HG03103 (cell line): ENCODE measurements around the gene WNT10A.
"Not testable (repeated sequence)": the region's sequence is repeated elsewhere in the genome, so short reads cannot be mapped to it uniquely, and the experiment has no call there.

Source experiments
- ATAC-seq: cut with Tn5 transposase; IDR thresholded peaks from one replicate; pipeline ENCODE4 v1.9.1; 2021; ENCODE audit warnings: low read depth; ENCODE audit not compliant: unreplicated experiment

The WNT10A gene

DNA sequence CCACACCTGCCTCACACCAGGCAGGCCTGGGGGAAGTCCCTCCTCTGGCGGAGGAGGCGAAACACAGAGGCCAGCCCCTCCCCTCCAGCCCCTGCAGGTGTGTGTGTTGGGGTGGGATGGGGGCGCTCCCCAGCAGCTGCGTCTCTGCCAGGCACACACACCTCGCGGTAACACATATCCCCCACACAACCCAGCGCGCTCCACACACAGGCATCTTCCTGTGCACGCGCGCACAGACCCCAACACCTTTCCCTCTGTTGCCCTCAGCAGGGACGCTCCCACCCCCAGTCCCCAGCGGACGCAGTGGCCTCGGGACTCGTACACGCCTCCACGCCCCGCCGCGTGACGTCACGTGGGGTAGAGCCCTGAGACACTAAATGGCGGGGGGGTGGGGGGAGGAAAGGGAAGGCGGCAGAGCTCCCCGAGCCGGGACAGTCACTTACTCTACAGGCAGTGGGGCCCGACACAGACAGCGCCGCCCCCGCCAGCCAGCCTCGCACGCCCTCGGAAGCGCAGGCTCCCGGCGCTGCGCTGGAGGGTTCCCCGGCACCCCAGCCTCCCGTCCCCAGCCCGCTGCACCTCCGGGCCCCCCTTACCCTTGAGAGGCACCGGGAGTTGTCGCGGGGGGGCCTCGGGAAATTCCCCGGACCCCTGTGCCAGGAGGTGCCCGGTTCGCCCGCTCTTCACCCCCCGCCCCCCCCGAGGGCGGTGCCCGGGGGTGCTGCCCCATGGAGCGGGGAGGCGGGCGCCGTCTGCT is at the start of gene WNT10A:
Gene WNT10A (plus strand): TSS at position 751 of the 757 bp plus-strand sequence. CDS start 144 bp downstream, outside the sequence.
- ATAC-seq: peak; percentile 57

DNA sequence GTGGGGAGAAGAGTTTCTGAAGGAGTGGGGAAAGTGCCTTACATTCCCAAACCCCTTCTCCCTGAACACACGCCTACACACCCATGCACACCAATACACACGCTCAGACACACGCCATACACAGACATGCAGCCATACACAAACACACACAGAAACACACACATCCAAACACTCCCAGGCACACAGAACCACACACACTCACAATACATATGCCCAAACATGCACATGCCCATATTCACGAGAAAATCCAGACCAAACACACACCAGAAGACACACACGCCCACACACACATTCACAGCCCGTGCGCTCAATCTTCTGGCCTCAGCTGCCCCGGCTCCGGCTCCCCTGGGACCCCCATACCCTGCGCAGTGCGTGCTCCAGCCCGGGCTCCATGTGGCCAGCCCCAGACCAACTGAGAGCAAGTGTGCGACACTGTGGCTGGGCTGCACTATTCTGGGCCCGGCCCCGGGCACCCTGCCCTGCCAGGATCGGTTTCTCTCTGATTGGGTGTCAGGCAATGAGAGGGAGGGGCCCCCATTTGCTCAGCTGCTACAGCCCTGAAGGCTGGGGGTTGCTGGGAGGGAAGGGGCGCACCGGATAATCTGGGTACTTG is 49.2 kb upstream of the WNT10A start, which contains the start of gene PRKAG3:
Gene PRKAG3 (minus strand): TSS at position 426 of the 613 bp plus-strand sequence.
- ATAC-seq: no peak

DNA sequence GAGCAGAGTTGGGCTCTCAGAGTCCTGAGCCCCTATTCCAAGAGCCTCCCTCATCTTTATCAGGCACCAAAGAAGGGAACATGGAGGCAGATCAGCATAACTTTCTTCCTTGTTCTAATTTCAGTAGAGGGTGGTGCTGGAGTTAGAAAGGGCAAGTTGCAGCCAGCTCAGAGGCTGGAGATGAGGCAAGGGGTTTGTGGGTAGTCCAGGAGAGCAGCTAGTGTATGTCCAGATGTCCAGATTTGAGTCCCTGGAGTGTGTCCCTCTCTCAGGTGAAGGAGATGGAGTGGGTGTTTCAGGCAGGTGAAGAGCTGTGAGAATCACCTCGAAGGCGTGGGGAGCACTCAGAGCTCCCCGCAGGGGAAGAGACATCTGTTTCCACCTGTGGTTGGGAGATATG is 48.6 kb upstream of the WNT10A start:
- ATAC-seq: no peak

DNA sequence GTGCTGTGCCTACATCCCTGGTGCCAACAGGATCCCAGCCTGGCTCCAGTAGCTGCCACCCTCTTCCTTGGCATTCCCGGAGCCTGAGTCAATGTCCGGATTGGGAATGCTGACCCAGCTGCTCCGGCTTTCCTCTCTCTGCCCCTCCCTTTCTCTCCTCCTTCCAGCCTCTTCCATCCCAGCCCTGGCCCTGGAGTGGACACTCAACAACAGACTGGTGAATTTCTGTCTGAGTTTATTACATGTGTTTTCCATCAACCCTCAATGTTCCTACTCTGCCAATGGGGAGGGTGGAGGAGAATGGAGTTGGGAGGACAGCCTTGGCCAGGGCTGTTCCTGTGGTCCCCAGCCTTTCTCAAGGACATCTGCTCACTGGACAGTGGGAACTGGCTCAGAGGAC is 48.1 kb upstream of the WNT10A start:
- ATAC-seq: no peak

DNA sequence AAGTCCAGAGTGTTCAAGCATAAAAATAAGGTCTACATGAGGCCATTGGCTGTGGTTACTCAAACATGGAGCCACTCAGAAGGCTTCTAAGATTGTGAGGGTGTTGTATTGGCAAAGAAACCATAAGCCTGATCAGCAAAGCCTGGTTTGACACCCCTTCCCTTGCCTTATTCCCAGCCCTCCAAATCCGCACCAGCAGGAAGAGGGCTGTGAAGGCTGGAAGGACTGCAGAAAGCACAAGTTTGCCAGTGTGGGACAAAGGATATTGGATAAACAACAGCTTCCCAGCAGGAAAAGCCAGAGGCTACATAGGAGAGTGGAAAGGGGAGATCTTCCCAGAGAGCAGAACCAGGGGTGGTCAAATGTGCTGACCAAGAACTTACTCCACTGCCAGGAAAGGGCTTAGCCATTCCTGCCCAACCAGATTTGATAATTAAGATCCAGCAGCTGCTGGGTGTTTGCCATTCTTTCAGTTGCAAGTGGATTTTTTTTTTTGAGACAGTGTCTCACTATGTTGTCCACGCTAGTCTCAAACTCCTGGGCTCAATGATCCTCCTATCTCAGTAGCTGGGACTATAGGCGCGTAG is 47.5 kb upstream of the WNT10A start:
- no peak for ATAC-seq

DNA sequence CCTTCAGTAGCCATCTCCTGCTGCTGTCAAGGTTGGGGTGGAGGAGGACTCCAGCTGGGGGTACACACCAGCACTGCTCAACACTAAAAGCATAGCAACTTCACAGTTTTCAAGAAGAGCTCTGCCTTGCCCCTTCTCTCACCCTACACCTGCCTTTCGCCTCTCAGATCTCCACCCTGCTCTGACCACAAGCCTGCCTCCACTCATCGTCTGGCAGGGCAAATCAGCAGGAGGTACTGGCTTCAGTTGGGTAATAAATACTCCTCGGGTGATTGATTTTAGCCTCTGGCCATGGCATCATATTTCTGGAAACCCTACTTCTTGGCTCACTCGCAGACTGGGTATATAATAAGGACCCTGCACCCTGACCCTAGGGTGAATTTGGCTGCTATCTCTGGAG is 46.0 kb upstream of the WNT10A start:
- no peak for ATAC-seq

DNA sequence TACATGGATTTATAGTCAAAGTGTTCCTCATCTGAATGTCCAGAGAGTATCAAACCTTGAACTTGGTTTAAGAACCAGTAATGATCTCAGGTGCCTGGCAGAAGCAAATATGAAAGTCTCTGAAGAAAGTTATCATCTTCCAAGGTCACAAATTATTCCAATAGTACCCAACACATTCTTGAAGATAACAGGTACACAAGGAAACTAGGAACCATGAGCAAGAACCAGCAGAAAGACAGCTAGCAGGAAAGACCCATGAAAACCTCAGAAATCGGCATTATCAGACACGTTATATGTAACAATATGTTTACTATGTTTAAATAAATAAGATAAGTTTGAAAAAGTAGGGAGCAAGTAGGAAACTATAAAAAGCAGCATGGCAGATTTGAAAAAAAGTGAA is 43.2 kb upstream of the WNT10A start:
- ATAC-seq: no peak

DNA sequence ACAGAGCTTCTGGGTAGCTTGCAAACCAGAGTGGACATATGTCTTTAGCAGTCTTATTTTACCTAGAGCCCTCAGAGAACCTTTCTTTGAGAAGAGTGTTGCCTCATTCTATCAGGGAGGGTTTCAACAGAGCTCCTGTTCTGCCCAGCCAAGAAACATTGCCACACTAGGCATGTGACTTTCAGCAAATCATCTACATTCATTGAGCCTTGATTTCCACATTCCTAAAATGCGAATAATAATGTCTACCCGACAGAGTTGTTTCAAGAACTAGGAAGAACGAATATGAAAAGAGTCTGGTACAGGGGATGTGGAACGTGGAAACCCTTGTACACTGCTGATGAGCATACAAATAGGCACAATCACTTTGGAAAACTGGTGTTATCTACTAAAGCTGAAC is 41.2 kb upstream of the WNT10A start:
- ATAC-seq: no peak

DNA sequence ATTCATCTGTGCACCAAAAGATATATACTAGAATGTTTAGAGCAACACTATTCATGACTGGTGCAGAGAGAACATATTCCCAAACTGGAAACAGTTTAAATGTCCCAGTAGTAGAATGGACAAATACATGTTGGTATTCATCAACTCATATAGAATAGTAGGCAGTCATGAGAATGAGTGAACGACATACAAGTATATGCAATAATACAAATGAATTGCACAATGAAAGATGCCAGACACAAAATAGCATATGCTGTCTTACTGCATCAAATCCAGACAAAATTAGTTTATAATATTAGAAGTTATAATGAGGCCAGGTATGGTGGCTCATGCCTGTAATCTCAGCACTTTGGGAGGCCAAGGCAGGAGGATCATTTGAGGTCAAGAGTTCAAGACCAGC is 40.8 kb upstream of the WNT10A start:
- ATAC-seq: no peak

DNA sequence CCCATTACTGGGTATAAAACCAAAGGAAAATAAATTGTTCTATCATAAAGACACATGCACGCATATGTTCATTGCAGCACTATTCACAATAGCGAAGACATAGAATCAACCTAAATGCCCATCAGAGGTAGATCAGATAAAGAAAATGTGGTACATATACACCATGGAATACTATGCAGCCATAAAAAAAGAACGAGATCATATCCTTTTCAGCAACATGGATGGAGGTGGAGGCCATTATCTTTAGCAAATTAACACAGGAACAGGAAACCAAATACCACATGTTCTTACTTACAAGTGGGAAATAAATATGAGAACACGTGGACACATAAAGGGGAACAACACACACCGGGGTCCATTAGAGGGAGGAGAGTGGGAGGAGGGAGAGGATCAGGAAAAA is 36.3 kb upstream of the WNT10A start:
- not testable (repeated sequence) for ATAC-seq

DNA sequence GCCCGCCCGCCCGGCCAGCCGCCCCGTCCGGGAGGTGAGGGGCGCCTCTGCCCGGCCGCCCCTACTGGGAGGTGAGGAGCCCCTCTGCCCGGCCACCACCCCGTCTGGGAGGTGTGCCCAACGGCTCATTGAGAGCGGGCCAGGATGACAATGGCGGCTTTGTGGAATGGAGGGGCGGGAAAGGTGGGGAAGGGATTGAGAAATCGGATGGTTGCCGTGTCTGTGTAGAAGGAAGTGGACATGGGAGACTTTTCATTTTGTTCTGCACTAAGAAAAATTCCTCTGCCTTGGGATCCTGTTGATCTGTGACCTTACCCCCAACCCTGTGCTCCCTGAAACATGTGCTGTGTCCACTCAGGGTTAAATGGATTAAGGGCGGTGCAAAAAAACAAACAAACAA is 33.7 kb upstream of the WNT10A start:
- ATAC-seq: not testable (repeated sequence)

DNA sequence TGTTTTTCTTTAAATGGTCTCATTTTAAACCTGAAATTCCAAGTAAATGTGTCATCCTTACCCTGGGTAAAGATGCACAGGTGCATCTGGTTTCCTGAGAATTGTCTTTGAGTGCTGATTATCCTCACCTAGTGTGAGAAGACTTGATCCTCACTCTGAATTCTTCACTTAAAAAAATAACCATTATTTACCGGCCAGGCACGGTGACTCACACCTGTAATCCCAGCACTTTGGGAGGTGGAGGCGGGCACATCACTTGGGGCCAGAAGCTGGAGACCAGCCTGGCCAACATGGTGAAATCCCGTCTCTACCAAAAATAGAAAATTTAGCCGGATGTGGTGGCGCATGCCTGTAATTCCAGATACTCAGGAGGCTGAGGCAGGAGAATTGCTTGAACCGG is 30.9 kb upstream of the WNT10A start:
- ATAC-seq: no peak

DNA sequence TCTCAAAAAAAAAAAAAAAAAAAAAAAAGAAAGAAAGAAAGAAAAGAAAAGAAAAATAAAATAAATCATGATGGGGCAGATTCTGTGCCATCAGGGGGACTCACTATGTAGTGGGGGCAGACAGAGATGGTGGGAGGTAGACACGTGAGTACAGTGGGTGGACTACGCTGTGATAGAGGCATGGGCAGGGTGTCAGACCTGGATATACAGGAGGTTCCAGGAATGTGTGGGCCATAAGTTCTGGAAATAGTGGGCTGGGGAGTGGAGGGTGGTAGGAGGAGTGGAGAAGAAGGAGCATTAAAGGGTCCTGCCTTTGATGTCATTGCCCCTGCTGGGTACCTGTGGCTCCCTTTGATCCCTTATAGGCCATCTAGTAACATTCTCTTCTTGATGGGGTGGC is 29.9 kb upstream of the WNT10A start:
- no peak for ATAC-seq

DNA sequence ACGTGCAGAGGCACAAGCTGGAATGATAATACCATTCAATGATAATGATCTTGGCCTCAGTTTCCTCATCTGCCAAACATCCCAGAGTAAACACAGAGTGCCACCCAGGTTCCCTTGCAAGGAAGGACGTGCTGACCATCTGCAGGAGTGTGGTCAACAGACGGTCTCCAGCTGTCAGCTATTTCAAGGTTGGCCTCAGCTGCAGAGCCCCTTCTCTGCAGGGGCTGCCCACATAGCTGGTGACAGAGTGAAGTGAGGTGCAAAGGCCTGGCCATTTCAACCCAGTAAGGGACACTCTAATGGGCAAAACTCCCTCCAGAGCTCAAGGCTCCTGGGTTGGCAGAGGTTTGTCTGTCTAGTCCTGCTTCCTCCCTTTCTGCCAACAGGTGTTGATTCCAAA is 29.4 kb upstream of the WNT10A start:
- no peak for ATAC-seq

DNA sequence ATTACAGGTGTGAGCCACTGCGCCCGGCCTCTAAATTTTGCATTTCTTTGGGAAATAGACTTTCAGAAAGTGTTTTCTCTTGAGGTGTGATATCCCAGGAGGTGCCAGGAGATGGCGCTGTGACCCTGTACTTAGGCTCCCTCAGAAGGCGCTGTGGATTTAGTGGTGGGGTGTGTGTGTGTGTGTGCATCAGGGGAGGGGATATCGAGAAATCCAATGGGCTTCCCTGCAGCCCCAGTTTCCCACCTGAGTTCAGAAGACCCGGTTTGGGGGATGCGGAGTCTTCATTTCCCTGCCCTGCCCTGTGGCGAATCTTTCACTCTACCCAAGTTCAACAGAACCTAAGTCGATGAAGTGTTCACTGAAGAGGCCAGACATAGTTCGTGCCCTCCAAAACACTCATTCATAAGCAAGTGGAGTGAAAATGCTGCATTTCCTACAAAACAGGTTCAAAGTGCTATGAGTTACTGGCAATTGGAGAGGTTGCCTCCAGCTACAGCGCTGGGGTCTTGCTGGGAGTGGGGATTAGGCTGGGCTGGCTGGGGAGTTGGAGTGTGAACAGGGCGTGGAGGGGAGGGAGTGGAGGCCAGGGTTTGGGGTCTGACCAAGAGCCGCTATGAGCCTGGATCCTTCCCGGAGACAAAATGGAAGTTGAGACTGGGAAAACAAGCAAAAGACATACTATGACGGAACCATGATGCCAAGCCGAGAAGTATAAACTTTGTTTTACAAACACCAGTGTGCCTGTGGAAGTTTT is 27.6 kb upstream of the WNT10A start:
- ATAC-seq: no peak

DNA sequence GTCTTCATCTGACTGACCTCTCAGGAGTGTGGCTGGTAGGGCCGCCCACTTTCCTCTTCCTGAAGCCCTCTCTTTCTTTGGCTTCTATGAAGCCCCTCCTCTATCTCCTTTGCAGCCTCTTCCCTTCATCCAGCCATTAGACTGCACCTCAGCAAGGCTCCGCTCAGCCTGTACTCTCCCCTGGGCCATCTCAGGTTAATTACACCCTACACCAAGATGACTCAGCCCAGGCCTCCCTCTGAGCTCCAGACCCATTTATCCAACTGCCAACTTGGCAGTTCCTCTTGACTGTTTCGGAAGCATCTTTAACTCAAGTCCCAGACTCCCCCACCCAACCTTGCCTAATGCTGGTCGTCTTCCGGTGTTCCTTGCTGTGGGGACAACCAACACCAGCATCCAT is 26.9 kb upstream of the WNT10A start:
- ATAC-seq: no peak

DNA sequence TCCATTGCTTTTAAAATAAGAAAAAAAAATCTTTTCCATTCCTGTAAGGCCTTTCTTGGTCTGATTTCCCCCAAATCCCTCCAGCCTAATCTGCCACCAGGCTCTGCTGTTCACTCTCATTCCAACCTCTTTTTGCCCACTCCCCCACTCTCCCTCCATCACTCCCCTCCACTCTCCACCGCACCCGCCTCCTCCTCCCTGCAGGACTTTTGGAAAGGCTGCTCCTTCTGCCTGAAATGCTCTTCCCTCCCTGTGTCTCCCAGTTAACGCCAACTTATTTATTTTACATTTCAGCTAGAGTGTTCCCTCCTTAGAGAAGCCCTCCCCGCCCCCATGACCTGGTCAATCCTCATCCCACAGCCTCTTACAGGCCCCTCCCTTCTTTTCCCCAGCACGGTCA is 25.8 kb upstream of the WNT10A start:
- ATAC-seq: no peak

DNA sequence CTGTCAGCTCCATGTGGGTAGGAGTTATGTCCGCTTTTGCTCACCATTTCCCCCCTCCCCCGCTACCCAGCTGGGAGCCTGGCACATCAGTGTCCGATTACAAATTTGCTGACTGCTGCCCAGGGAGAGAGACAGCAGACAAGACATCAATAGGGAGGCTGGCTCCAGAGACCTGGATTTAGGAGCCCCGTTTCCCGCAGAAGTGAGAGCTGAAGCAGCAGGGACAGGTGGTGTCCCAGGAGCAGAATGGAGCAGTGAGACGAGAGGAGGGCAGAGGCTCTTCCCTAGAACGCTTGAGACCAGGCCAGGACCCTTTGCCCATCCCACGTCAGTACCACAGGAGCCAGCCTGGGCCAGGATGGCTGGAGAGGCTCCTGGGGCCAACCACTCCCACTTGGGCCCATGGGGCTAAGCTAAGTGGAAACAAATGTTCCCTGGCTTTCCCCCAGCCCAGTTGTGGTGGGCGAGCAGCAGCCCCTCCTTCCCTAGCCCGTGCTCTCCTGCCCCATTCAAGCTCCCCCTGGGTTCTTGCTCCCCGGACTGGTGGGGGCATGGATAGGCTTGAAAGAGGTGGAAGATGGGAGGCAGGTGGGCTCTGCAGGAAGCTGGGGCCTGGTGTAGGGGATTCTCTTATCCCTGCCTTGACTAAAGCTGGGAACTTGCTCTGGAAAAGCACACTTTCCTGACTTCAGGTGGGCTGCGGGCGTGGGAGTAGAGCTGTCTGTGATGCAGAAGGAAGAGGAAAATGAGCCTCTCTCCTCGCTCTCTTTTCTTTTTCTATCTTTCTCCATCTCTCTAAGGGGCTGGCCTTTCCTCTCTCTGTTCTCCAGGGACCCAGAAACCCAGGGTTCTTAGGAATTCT is 25.1 kb upstream of the WNT10A start:
- ATAC-seq: no peak

DNA sequence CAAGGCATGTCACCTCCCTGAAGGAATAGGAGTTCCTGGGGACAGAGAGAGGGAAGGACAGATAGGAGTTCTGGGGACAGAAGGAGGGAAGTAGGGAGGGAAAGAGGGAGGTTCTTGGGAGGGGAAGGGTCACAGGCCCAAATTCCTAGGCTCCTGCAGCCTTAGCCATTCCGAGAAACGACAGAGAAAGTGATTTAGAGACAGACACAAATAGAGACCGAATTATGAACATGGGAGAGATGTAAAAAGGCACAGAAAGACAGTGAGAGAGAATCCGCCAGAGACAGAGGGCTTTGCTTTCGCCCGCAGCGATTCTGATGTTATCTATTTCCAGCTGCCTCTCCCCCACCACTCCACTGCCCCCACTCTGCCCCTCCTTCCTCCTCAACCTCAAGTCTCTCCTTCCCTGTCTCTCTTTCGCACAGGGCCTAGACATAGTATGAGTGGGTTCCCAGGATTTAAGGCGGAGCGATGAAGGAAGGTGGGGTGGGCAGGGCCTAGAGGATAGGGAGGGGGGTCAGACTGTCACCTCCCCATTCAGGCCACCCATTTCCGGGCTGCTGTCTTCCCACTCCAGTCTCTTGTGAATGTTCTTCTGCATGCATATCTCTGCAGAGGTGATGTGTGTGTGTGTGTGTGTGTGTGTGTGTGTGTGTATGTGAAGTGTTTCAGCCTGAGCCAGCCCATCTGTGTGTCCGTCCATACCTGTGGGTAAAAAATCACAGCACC is 24.3 kb upstream of the WNT10A start:
- ATAC-seq: no peak

DNA sequence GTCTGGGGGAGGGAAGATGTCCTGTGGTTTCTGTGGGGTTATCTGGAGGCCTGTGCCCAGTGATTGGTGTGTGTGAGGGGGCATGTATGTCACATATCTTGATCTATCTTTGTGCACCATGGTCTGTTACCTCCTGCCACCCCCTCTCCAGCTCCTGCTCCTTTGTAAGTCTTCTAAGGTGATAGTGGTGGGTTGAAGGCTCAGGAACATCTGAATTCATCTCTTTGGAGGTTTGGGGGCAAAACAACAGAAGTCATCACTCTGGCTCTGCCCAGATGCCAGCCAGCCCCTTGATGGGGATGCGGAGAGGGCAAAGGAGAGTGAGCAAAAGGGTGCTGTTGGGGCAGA is 23.8 kb upstream of the WNT10A start:
- no peak for ATAC-seq
